DMS53 treated with DMSO at 0.1 percent for 48 hours (cell line): Measurements from ENCODE around the gene SPEF2.
A peak's percentile ranks its signal among the peaks of the same experiment; 100 is the strongest.

Experiments used
- DNase-seq: peaks from one replicate; lab custom pipeline; 2025; ENCODE audit not compliant: unreplicated experiment; lab: John Stamatoyannopoulos, UW

Gene SPEF2

DNA sequence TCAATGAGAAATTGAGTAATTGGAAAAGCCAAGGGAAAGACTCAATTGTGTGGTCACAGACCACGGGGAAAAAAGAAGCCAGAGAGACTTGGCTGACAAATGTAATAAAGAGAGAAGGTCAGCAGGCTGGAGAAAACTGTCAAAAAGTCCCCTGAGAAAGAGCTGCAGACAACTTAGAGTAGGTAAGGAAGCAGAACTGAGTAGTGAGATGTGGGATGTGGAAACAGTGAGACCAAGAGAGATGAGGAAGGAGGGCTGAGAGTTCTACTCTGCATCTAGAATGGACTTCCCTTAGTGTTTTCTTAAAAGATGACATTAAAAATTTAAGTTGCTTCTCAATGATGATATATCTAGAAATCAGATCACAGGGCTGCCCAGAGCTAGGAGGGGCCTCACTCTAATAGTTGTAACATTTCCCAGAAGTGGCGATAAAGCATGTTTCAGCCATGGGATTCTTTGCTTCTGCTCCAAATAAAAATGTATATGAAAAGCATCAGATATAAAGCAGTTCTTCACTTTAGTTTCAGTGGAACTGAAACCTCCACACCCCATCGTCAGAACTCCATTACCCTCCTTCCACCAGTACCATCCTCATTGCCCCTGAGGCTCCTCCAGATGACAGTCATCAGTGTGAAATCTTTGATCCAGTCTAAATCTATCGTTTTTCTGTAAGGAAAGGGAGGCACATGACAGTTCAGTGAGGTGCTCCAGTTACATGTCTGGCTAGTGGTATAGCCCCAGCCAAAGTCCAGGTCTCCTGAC lies 80.6 kb downstream of the SPEF2 start:
- no peak for DNase-seq

DNA sequence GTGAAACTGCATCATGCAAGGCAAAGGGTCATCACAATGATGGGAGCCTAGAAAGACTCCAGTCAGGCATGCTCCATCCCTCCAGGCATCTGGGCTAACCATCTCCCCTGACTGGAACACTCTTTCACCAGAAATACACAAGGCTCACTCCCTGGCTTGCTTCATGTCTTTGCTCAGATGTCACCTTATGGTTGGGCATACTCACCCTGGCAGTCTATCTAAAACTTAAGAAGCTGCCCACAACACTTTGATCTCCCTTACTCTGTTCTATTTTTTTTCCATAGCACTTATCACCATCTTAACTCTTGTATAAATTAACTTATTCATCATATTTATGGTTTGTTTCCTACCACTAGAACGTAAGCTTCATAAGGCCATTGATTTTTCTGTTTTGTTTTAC lies 90.0 kb downstream of the SPEF2 start:
- DNase-seq, result no peak

DNA sequence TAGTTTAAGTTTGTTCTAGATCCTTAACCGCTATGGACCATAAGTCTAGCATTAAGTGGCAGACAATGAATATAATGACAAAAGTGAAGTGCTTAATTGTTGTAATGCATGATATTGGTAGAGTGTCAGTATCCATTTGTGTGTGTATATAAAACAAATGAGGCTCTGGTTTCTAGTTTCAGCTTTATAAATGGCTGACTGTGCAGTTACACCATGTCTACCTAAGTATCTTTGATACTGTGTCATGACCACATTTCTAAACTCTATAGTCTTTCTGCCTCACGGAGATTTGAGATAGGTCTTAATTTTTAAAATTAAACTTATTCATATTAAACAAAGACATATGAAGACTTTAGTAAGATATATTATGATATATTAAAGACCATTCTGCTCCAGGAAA lies 92.0 kb downstream of the SPEF2 start:
- no peak for DNase-seq

DNA sequence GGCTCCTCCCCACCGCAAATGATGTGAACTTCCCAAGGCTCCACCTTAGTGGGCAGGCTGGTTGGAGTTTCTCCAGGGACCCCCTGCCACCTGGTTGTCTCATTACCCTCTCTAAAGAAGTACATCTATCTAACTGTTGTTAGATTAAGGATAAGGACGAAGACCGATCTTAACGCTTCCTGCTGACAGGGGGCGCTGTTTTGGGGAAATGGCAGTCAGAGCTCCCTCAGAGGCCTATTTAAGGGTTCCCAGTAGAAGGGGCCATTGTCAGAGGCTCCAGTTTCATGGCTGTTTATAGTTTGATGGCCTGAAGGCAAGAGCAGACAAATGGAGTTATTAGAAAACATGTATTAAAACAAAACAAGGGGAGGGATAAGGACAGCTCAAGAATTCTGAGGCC lies 100.1 kb downstream of the SPEF2 start:
- DNase-seq, result no peak

DNA sequence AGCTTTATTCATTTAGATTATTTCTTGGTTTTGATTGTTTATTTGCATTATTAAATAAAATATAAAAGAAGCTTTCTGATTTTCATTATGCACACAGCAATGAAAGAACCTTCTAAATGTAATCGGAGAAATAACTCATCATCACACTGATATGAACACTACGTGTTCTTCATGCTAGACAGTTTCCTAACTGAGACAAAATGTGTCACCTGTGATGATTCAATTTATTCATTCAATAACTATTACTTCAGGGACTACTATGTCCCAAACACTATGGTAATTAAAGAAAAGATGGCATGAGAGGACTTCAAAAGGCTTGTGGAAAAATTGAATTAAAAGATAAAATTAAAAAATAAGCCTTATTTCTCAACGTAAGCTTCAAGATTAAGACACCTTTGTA lies 118.1 kb downstream of the SPEF2 start:
- no peak for DNase-seq

DNA sequence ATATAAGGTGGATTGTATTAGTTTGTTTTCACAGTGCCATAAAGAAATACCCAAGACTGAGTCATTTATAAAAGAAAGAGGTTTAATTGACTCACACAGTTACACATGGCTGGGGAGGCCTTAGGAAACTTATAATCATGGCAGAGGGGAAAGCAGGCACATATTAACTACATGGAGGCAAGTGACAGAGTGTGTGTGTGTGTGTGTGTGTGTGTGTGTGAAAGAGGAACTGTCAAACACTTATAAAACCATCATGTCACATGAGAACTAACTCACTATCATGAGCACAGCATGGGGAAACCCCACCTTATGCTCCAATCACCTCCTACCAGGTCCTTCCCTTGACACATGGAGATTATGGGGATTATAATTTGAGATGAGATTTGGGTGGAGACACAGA lies 118.6 kb downstream of the SPEF2 start:
- no peak for DNase-seq

DNA sequence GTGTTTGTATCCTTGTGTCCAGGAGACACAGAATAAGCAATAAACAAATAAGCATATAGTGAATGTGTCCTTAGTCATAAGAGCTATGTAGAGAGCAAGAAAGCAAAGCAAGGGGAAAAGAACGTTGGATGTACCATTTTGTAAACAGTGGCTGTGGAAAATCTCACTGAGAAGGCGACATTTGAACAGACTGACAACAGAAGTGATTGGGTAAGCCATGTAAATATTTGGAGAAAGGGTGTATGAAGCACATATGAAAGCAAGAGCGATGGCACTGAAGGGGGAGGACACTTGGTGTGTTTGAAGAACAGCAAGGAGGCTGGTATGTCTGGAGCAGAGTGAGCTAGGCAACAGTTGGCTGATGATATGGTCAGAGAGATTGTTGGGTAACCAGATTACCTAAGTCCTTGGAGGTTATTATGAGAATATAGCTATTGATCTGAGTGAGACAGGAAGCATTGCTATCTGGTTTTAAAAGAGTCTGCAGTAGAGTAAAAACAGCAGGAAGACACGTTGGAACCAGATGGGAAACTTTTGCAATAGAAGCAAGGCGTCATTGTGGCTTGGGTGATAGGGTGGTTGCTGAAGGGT lies 123.6 kb downstream of the SPEF2 start:
- DNase-seq, result peak; percentile 30

DNA sequence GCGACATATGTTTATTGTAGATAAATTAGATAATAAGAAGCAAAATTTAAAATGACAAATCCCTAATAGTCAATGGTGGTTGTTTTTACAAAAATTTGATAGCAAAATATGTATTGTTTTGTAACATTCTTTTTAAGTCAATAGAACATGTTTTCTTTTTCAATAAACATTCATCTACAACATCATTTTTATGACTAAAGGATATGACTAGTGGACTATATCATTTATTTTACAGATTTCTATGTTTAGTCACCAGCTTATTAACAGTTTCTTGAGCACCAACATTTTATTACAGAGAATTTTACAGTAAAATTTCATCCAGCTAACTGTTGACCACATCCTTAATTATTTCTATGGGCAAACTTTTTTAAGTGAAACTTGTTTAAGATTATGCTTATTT lies 124.3 kb downstream of the SPEF2 start:
- no peak for DNase-seq

DNA sequence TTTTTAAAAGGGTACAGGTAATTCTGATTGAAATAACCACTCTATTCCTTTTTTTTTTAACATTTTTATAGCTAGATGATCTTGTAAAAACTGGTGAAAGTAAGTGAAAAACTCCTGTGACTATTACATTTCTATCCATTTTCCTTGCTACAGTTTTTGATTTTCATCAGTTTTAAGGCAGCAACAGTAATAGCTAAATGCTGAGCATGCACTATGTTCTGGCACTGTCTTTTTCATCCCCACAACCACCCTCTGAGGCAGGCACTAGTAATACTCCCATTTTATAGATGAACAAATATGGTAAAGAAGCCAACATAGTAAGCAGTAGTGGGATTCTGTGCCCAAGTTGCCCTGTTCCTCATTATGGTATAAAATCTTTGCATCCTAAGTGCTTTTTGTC lies 126.0 kb downstream of the SPEF2 start:
- DNase-seq, result no peak

DNA sequence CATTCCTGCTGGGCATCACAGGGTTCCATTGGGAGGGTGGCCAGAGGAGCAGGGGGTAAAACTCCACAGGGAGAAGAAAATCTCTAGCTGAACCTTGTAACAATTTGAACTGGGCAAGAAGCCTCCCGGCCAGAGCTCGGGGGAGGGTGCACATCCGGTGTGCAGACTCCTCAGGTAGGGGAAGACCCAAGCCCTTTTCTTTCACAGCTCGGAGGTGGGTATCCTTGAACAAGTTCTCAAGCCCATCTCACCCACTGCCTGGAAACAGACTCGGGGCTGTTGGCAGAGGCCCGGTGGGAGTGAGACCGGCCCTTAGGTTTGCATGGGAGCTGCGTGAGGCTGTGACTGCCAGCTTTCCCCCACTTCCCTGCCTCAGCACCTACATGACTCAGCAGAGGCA lies 127.5 kb downstream of the SPEF2 start:
- DNase-seq, result no peak

DNA sequence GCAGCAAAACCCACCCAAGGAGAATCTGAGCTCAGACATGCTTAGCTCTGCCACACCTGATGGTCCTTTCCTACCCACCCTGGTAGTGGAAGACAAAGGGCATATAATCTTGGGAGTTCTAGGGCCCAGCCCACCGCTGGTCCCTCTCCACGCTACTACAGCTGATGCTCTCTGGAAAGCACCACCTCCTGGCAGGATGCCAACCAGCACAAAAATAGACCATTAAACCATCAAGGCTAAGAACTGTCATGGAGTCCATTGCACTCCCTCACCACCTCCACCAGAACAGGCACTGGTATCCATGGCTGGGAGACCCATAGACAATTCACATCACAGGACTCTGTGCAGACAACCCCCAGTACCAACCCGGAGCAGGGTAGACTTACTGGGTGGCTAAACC lies 128.0 kb downstream of the SPEF2 start:
- DNase-seq, result no peak

DNA sequence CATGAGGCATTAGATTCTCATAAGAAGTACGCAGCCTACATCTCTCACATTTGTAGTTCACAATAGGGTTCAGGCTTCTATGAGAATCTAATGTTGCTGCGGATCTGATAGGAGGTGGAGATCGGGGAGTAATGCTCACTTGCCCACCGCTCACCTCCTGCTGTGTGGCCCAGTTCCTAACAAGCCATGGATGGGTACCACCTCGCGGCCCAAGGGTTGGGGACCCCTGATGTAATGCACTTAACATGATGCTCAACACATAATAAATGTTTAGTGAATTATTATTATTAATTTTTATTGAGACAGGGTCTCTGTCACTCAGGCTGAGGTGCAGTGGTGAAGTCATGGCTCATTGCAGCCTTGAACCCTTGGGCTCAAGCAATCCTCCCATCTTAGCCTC lies 134.3 kb downstream of the SPEF2 start:
- no peak for DNase-seq

DNA sequence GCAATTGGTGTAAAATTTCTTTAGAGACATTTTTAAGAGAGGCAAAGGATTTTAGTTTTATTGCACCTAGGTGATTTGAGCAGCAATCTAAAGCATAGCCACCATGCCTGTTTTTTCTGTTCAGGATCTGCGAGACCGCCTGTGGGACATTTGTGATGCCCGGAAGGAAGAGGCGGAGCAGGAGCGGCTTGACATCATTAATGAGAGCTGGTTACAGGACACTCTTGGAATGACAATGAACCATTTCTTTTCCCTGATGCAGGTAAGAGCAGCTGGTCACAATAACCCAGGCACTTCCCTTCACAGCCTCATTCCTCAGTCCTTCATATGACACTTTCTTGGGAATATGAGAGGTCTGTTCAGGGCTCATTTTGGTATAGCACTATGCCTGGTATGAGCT lies 135.8 kb downstream of the SPEF2 start:
- no peak for DNase-seq

DNA sequence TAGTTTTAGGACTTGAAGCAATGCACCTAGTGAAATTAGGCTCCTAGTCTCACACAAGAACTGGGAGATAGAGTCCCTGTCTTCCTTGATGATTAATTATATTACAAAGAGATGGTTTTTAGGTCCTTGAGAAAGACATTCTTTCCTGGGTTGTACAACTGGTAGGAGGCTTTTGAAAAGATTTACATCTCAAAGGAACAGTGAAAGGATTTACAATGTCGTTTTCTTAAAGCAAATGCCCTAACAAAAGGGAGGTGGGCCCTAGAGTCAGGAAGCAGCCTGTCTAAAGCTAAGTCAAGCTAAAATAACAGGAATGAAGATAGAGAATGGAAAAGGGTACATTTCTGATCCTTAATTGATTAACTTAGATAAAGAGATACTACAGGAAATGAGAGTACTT lies 136.8 kb downstream of the SPEF2 start:
- no peak for DNase-seq

DNA sequence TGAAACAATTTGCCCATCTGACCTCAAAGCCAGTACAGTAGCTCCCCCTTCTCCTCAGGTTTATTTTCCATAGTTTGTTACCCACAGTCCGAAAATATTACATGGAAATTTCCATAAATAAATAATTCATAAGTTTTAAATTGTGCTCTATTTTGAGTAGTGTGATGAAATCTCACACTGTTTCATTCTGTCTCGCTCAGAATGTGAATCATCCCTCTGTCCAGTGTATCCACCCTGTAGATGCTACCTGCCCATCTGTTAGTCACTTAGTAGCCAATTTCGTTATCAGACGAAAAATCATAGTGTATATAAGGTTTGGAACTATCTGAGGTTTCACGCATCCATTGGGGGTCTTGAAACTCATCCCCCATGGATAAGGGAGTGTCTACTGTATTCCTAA lies 138.3 kb downstream of the SPEF2 start:
- DNase-seq, result no peak

DNA sequence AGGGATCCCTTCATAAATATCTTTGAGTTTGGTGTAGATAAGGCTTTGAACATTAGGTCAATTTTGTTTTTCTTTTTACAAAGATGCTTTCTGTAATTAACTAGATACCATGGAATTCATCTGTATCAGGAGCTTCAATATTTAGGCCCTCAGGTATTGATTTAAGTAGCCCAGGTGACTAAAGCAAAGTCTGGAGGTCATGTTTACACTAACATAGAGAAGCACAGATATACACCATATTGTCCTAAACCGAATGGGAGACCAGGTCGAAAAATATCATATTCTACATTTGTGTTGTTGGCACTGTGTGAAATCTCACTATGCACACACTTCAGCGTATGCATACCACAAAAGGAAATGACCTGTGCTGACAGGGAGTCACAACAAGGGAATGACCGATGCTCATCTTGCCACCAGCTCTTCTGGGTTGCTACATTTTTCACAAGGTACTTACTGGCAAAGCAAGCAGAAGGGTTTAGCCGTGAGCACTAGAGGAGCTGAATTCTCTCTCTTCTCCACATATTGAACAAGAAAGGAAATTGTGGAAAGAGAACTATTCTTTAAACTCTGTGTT lies 140.6 kb downstream of the SPEF2 start:
- no peak for DNase-seq

DNA sequence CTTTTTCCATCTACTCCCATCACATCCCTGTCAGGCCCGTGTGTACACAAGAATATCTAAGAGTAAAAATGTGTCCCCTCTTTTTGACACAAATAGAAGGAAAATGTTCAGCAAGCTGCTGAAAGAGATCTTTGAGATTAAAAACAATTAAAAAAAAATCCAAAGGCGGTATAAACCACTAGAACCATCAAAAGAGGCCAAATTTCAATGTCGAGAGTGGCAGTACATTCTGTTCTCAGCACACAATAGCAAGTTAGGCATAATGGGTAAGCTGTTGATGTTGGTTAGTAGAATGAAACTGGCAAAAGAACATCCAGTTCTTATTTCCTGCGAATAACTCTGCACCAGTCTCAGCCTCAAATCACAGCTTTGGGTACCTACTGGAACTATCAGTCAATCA lies 143.9 kb downstream of the SPEF2 start:
- DNase-seq, result no peak

DNA sequence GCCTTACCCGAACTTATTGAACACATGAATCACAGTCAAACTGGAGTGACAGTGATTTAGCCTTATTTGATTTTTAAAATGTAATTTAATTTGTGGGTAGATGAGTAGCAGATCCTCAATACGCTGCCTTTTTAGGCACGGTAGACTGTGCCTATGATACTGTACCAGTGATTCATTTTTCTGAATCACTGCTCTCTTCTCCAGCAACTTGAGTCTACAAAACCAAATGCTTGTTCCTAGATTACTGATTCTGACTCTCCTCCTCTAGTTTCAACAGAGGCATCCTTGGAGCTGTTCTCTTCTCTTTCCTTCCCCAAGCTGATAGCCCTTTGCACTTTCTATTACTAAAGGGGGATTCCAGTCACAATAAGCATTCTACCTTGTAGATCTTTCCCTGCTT lies 144.7 kb downstream of the SPEF2 start:
- no peak for DNase-seq

DNA sequence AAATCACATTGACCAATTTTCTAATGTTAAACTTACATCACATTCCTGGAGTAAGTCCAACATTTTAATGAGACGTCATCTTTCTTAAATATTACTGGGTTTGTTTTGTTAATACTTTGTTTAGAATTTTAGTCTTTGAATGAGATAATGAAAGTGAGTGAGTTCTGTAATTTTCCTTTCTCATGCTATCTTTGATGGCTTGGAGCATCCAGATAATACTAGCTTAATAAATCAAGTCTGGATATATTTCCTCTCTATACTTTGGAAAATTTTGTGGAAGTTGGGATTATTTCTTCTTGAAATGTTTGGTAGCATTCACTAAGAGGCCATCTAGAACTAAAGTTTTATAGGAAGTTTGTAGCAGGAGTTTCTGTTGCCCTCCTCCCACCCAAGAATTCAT lies 148.3 kb downstream of the SPEF2 start:
- no peak for DNase-seq

DNA sequence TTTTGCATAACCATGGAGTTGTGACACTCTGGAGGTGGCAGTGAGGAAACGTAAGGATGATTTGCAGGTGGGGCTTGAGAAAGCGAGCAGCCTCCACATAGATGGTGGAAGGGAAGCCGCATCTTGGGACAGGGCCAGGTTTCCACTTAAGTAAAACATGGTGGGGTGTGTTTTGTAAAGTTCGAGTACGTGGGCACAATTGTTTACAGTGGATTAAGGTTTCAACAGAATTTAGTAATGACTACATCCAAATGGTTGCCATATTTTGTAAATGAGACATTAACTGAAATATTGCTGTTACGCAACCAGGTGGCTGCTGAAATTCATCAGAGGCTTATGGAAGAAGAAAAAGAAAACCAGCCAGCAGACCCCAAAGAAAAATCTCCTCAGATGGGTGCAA lies 153.6 kb downstream of the SPEF2 start:
- no peak for DNase-seq

DNA sequence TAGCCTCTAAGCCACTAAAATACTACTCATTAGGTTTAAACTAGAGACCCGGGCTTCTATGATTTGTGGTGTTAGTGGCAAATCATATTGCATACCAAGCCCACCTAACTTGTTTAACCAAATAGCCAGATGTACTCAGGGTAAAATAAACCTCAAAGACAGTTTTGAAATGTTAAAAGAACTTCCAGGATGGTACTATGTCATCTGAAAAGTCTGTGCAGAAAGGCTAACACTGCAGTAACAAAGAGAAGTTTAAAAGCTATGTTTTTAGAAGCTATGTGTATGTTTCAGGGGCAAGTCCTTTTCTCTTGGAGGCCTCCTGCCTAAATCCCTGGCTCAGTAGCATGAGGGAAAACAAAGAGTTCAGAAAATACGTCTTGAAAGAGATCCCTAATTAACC lies 154.2 kb downstream of the SPEF2 start:
- no peak for DNase-seq

DNA sequence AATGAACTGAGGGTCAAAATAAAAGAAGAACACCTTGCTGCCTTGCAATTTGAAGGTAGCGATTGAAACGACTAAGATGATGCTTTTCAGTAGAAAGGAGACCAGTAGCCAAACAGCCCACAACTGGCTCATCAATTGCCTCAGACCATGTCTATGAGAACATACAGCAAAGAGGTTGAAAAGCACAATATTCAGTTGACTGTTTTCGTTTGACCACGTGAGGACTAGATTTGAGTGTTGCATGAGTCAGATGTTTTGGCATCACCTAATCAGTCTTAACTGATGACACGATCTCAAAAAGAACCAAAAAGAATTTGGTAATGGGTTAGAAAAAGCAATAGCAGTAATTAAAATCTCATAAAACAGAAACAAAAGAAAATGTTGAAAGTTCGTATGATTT lies 156.3 kb downstream of the SPEF2 start:
- no peak for DNase-seq

DNA sequence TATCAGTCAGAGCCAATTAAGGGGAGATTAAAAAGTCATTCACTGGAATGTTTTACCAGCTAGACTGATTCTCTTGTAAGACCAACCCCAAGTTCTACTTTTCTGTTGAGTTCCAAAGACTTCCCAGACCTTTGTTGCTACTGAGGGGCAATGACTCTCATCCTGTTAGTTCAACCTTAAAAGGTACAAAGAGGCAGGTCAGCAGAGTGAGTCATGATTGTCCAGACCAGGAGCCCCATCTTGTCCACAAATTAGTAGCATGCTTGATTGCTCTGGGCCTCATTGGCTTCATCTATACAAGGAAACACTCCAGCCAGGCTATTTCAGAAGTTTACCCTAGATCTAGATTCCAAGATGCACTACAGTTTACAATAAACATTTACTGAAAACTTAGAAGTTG lies 159.1 kb downstream of the SPEF2 start:
- no peak for DNase-seq
